ENCODE measurements around the gene OR2B2.

The OR2B2 gene

GRCh38 chr6:27864906-27865849, 47.0 kb downstream of the OR2B2 start:
- no peak for TF ChIP-seq MAX (IDR thresholded peaks at IDR 0.05)
- no peak for TF ChIP-seq NFIC (IDR thresholded peaks at IDR 0.05)
- TF ChIP-seq CREB1 (IDR thresholded peaks at IDR 0.05; ENCODE audit: low read depth), result no peak
- no peak for TF ChIP-seq RAD21 (IDR thresholded peaks at IDR 0.05; ENCODE audit: low read depth)
- TF ChIP-seq ZBTB7A (IDR thresholded peaks at IDR 0.05; ENCODE audit: low read depth), result no peak
- no peak for TF ChIP-seq CEBPB (IDR thresholded peaks at IDR 0.05)
- no peak for TF ChIP-seq TEAD4 (IDR thresholded peaks at IDR 0.05)
- TF ChIP-seq EGR1 (IDR thresholded peaks at IDR 0.05), result no peak
- no peak for TF ChIP-seq YY1 (IDR thresholded peaks at IDR 0.05; ENCODE audit: low read depth)
- TF ChIP-seq FOXM1 (IDR thresholded peaks at IDR 0.05; ENCODE audit: borderline replicate concordance, low read depth), result no peak
- TF ChIP-seq TAF1 (IDR thresholded peaks at IDR 0.05; ENCODE audit: low read depth), result no peak
- no peak for TF ChIP-seq REST (IDR thresholded peaks at IDR 0.05; ENCODE audit: low read depth)
- no peak for TF ChIP-seq TCF12 (IDR thresholded peaks at IDR 0.05; ENCODE audit: low read depth)
- TF ChIP-seq EP300 (IDR thresholded peaks at IDR 0.05; ENCODE audit: borderline replicate concordance), result no peak
- no peak for TF ChIP-seq USF1 (IDR thresholded peaks at IDR 0.05)

GRCh38 chr6:27863962-27864905, 48.0 kb downstream of the OR2B2 start:
- TF ChIP-seq TEAD4 (IDR thresholded peaks at IDR 0.05), result no peak
- TF ChIP-seq NFIC (IDR thresholded peaks at IDR 0.05), result no peak
- TF ChIP-seq EGR1 (IDR thresholded peaks at IDR 0.05), result no peak
- no peak for TF ChIP-seq CEBPB (IDR thresholded peaks at IDR 0.05)
- TF ChIP-seq YY1 (IDR thresholded peaks at IDR 0.05; ENCODE audit: low read depth), result no peak
- TF ChIP-seq FOXM1 (IDR thresholded peaks at IDR 0.05; ENCODE audit: borderline replicate concordance, low read depth), result no peak

GRCh38 chr6:27862396-27863066, 49.7 kb downstream of the OR2B2 start:
- TF ChIP-seq MAX (IDR thresholded peaks at IDR 0.05) (no peak), CREB1 (IDR thresholded peaks at IDR 0.05; ENCODE audit: low read depth) (no peak), USF1 (IDR thresholded peaks at IDR 0.05) (no peak), RAD21 (IDR thresholded peaks at IDR 0.05; ENCODE audit: low read depth) (no peak), REST (IDR thresholded peaks at IDR 0.05; ENCODE audit: low read depth) (no peak), CEBPB (IDR thresholded peaks at IDR 0.05) (no peak), NFIC (IDR thresholded peaks at IDR 0.05) (no peak), FOXM1 (IDR thresholded peaks at IDR 0.05; ENCODE audit: borderline replicate concordance, low read depth) (no peak)

- TF ChIP-seq NFIC (IDR thresholded peaks at IDR 0.05), result no peak
Observed at GRCh38 chr6:27861861-27862260, 50.3 kb downstream of the OR2B2 start.

- no peak for TF ChIP-seq USF1 (IDR thresholded peaks at IDR 0.05)
- TF ChIP-seq TEAD4 (IDR thresholded peaks at IDR 0.05), result no peak
Observed at GRCh38 chr6:27861276-27861840, 50.8 kb downstream of the OR2B2 start.
